CD4-positive, alpha-beta T cell (primary cell): ENCODE data around the gene UBE2L6. TPM values are rescaled to one million over a fixed set of nuclear protein-coding genes. Genes with fewer than 3 reads are reported as not detected.
A peak's percentile ranks its signal among the peaks of the same experiment; 100 is the strongest.

Experiments used
- ATAC-seq: fragments of 200-7000 bp; cut with Tn5 transposase; one replicate; pipeline ENCODE4 v1.10.0; 2022; ENCODE audit warnings: mild to moderate bottlenecking; ENCODE audit not compliant: poor library complexity
- CTCF ChIA-PET: fragments of 350-600 bp; sonication (Branson Sonifier 250); formaldehyde crosslinking; loops from one replicate; lab custom pipeline; 2021; ENCODE audit warnings: antibody characterized with exemption, inconsistent platforms; lab: Charles Lee
- POLR2A ChIA-PET: fragments of 350-600 bp; sonication (Branson Sonifier 250); formaldehyde crosslinking; loops from one replicate; lab custom pipeline; 2021; ENCODE audit warnings: antibody characterized with exemption, inconsistent platforms; lab: Charles Lee
- DNase-seq, 14 experiments: peaks; one replicate each; pipeline ENCODE4 v3.0.0-alpha.2; 2013 to 2020; ENCODE audit warnings: mixed read lengths in 2 of 14
- H3K27ac ChIP-seq, 2 donors: one replicate each; pipeline versions ENCODE4 v1.5.1 to v1.7.0; 2013; ENCODE audit warnings: low read length in 2 of 2, low read depth in 1 of 2, mild to moderate bottlenecking in 1 of 2
- H3K27me3 ChIP-seq, 2 experiments: 1 replicate in 1 of 2; 2 replicates in 1 of 2; pipeline versions ENCODE4 v1.6.1 to v1.7.0; 2013; ENCODE audit warnings: low read length in 2 of 2, control low read depth in 1 of 2, mild to moderate bottlenecking in 1 of 2, moderate library complexity in 1 of 2; ENCODE audit not compliant: insufficient read depth in 2 of 2, control insufficient read depth in 1 of 2
- H3K36me3 ChIP-seq: one replicate; pipeline ENCODE4 v1.6.1; 2013; ENCODE audit warnings: low read length, control low read depth; ENCODE audit not compliant: insufficient read depth
- H3K4me1 ChIP-seq: one replicate; pipeline ENCODE4 v1.6.1; 2013; ENCODE audit warnings: low read length, control low read depth; ENCODE audit not compliant: insufficient read depth
- H3K4me3 ChIP-seq: one replicate; pipeline ENCODE4 v1.5.1; 2013; ENCODE audit warnings: mild to moderate bottlenecking, low read length, moderate library complexity
- H3K9me3 ChIP-seq, 2 experiments: 1 replicate in 1 of 2; 2 replicates in 1 of 2; pipeline versions ENCODE4 v1.6.1 to v1.7.0; 2013; ENCODE audit warnings: low read length in 2 of 2, mild to moderate bottlenecking in 2 of 2, control low read depth in 1 of 2, moderate library complexity in 1 of 2; ENCODE audit not compliant: control insufficient read depth in 1 of 2, insufficient read depth in 1 of 2
- H3K27ac Mint-ChIP-seq: one replicate; pipeline ENCODE4 v1.8.0; 2020; ENCODE audit warnings: mixed read lengths
- H3K27me3 Mint-ChIP-seq: one replicate; pipeline ENCODE4 v1.8.0; 2021; ENCODE audit warnings: mixed read lengths
- H3K36me3 Mint-ChIP-seq: one replicate; pipeline ENCODE4 v1.8.0; 2021; ENCODE audit warnings: low read depth, mixed read lengths
- H3K4me1 Mint-ChIP-seq: one replicate; pipeline ENCODE4 v1.8.0; 2021; ENCODE audit warnings: low read depth, mixed read lengths
- H3K4me3 Mint-ChIP-seq: one replicate; pipeline ENCODE4 v1.8.0; 2020; ENCODE audit warnings: mild to moderate bottlenecking, mixed read lengths
- H3K9me3 Mint-ChIP-seq: one replicate; pipeline ENCODE4 v1.8.0; 2020; ENCODE audit warnings: mixed read lengths
- CTCF ChIP-seq: fragments of 200-600 bp; IDR thresholded peaks from one replicate; pipeline ENCODE4 v1.8.0; 2022; ENCODE audit warnings: antibody characterized with exemption, mild to moderate bottlenecking
- intact Hi-C, 2 experiments: fragments of 100-400 bp; cut with DNase I in 1 of 2; cut with micrococcal nuclease in 1 of 2; formaldehyde crosslinking; loops; one replicate each; pipeline versions ENCODE4 v1.15.1 to v1.9.0; 2023 to 2025; cut with DNase I, micrococcal nuclease
- total RNA-seq, 174 experiments: library from RNA in 2 of 174; stranded (reverse) in 2 of 174; gene quantifications; one replicate each; pipeline ENCODE4 v1.2.3 and lab custom pipeline; 2021 to 2026

The UBE2L6 gene
- total RNA-seq, 2 experiments from 2014 or later: 35.0 to 36.2 TPM

GRCh38 chr11:57551941-57552340, 15.5 kb downstream of the UBE2L6 start:
- ChIA-PET POLR2A (no interaction called here), CTCF (interaction anchor here (2.4 kb wide), 1 partner anchor 16 kb away, joined by 5 read pairs; no protein-coding TSS in a partner anchor)
- H3K4me3 Mint-ChIP-seq: no peak overlapping the region
- no peak overlapping the region for H3K27ac Mint-ChIP-seq
- no peak overlapping the region for H3K27ac ChIP-seq
- H3K9me3 ChIP-seq: no peaks in the 10 kb centered on the region
- peaks cover 95% of the 10 kb centered on the region for H3K36me3 Mint-ChIP-seq
- H3K36me3 ChIP-seq: peaks cover 87% of the 10 kb centered on the region
- no peak overlapping the region for H3K4me3 ChIP-seq
- DNase-seq (no peak), ATAC-seq (no peak)
- H3K4me1 Mint-ChIP-seq: peaks cover 6% of the 10 kb centered on the region
- H3K27me3 ChIP-seq: no peaks in the 10 kb centered on the region
- H3K4me1 ChIP-seq: no peaks in the 10 kb centered on the region
- no peak for TF ChIP-seq CTCF
- no peaks in the 10 kb centered on the region for H3K27me3 Mint-ChIP-seq
- intact Hi-C loops: no loop called here
- H3K9me3 Mint-ChIP-seq: no peaks in the 10 kb centered on the region

- Histone ChIP-seq H3K27ac (no peak overlapping the region), H3K4me1 (no peaks in the 10 kb centered on the region), H3K27me3 (no peaks in the 10 kb centered on the region), H3K36me3 (peaks cover 71% of the 10 kb centered on the region), H3K9me3 (no peaks in the 10 kb centered on the region), H3K4me3 (no peak overlapping the region)
- no peak overlapping the region for H3K4me3 Mint-ChIP-seq
- peak overlapping the region; percentile 49 for H3K27ac Mint-ChIP-seq
- H3K27me3 Mint-ChIP-seq: no peaks in the 10 kb centered on the region
- TF ChIP-seq CTCF: no peak
- ChIA-PET POLR2A (no interaction called here), CTCF (no interaction called here)
- H3K4me1 Mint-ChIP-seq: peaks cover under 1% of the 10 kb centered on the region
- intact Hi-C loops: no loop called here
- DNase-seq (no peak), ATAC-seq (no peak)
- H3K36me3 Mint-ChIP-seq: peaks cover 75% of the 10 kb centered on the region
- no peaks in the 10 kb centered on the region for H3K9me3 Mint-ChIP-seq
Measured at GRCh38 chr11:57549983-57550382, 17.5 kb downstream of the UBE2L6 start.

GRCh38 chr11:57547854-57548377, 19.6 kb downstream of the UBE2L6 start:
- no peaks in the 10 kb centered on the region for H3K4me1 Mint-ChIP-seq
- Histone ChIP-seq H3K4me3 (no peak overlapping the region), H3K27me3 (no peaks in the 10 kb centered on the region), H3K9me3 (no peaks in the 10 kb centered on the region), H3K36me3 (peaks cover 50% of the 10 kb centered on the region), H3K4me1 (no peaks in the 10 kb centered on the region), H3K27ac (no peak overlapping the region)
- DNase-seq (peak in 1 of 14 experiments; percentile 20), ATAC-seq (no peak)
- ChIA-PET POLR2A (no interaction called here), CTCF (no interaction called here)
- no peak overlapping the region for H3K27ac Mint-ChIP-seq
- no peak for TF ChIP-seq CTCF
- intact Hi-C loops: no loop called here
- H3K9me3 Mint-ChIP-seq: no peaks in the 10 kb centered on the region
- no peak overlapping the region for H3K4me3 Mint-ChIP-seq
- no peaks in the 10 kb centered on the region for H3K27me3 Mint-ChIP-seq
- peaks cover 54% of the 10 kb centered on the region for H3K36me3 Mint-ChIP-seq
